Activated T-helper 9 cell treated with anti-CD3 and anti-CD28 coated beads, Interleukin-2, amount 50 U/mL, for 16 hours (primary cell): ENCODE results near the gene GPX3.

Experiments used
- DNase-seq: peaks from one replicate; pipeline ENCODE4 v3.0.0-alpha.2; 2020; ENCODE audit warnings: low read depth

GPX3 gene

DNA sequence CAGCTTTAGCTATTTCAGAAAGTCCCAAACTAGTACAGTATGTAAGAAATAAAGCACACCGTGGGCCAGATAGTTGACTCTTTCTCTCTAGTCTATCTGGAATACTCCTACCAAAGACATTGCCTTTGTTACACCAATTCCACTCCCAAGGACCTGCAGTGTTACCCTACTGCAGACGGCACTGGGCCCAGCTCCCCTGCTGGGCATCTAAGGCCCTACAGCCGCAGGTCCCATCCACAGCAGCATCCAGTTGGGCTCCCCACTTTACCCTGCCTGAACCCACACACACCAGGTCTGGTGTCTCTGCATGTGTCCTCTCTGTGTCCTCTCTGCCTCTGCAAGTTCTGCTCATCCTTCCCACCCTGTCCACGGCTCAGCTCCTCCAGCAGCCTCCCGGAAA, 37.9 kb downstream of the GPX3 start:
- no peak for DNase-seq

DNA sequence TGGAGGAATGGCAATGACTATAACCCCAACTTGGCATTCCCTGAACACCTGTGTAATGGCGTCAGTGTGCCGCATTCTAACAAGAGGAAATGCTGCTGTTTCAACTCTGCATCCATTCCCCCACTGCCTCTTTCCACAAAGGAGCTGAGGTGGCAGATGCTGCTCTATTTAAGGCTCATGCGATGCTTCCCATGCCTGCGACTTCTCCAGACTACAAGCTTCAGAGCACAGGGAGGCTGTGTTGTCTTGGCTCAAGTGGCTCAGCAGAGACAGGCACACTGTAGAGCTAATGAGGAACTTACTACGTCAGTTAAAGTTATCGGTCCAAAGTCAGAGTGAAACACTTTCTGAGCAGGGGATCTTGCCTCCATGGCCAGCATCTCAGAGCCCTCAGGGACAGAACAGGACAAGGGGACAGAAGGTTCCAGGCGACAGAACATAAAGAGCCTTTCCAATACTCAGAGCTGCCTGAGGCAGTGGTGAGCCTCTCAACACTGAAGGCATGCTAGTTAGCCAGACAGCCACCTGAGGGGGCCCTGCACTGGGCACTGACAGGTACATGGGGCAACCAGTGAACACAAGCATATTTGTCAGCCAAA, 38.6 kb downstream of the GPX3 start:
- no peak for DNase-seq

DNA sequence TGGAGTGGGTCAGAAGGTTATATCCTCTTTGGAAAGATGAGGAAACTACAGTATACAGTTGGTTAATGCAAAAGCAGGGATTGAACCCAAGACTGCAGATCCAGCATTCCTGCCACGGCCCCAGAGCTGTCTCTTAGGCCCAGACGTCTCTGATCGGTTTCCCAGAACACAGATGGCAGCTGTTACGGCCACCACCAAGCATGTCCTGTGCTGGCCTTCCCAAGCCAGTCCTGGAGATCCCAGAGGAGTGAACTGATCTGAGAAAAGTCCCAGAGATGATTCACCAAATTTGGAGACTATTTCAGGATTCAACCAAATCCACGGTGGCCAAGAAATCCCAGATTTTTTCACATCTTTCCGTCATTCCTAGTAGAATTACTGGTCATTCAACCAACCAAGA, 40.4 kb downstream of the GPX3 start:
- DNase-seq, result no peak

DNA sequence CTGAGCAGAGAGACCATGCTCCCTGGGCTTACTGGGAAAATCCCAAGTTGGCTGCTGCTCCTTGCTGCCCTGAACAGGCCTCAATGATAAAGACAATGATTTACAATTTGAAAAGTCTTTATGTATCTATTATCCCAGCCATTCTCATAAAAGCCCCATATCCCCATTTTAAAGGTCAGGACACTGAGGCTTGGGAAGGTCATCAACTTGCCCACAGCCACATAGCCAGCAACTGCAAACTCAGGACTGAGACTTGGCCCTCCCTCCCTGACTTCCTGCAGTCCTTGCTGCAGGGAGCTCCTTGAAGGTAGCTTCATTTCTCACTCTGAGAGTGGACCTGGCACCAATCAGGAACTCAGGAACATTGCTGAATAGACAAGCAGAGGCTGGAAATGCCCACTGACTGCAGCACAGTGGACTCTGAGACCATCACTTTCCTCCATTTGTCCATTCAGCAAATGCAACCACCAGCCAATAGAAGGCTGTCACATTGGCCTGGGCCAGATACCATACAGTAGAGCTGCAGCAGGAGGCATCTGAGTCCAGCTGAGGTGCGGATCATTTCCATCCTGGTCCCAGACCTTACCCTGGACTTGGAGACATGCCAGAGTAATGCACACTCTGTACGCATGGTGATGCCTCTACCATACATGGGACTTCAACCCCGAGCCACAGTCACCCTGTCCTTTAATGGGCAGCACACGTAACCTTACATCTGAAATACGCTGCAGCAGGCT, 42.2 kb downstream of the GPX3 start:
- no peak for DNase-seq

DNA sequence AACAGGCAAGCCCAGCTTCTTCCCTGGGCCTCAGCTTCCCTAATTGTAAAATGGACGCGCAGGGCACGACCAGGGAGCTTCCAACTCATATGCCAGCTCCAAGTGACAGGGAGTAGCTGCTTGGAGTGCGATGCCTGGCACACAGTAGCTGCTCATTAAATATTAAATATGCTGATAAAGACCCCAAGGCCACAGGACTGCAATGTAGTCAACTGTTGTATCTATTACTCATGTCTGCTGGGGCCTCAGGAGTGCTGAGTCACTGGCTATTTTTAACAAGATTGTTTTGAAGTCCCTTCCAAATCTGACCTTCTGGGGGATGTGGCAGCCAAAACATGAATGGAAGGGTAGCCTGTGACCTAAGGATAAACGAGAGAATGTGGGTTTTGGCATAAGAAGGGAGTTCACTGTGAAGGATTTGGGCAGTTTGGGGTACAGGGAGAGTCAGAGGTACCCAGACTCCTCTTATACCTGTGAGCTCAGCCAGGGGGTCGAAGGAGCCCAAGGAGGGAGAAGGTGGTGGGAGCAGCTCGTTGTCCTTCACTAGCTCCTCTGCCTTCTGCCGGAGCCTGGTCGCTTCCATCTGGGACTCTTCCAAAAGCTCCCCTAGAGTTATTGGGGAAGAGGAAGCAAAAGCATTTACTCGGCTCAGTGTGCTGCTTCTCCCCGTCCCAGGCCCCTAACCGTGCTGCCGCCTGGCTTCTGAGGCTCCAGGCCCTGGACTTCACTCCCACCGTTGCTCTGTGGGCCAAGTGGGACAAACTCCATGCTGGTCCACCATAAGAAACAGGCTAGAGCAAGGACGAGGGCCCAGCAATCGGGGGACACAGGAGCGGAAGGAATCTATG, 43.0 kb downstream of the GPX3 start:
- DNase-seq, result no peak

GRCh38 chr5:151064916-151065499, 44.6 kb downstream of the GPX3 start:
- DNase-seq, result no peak

DNA sequence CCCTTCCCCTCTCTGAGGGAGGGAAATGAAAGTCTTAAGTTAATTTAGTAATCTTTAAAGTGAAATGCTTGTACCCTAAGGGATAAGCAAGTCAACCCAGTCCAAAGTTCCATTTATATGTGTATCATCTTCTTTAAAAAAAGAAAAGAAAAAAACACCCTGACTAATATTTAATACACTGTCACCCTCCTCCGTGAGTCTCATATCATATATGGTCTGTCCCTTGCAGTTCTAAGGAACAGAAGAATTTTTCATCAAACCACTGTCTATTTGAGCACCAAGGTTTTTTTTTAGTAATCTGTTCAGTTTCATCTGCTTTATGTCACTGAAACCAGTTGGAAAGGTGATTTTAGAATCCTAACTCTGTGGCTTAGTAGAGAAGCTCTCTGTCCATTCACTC, 45.2 kb downstream of the GPX3 start:
- no peak for DNase-seq

- no peak for DNase-seq
Measured at GRCh38 chr5:151066920-151067319, 46.5 kb downstream of the GPX3 start.

GRCh38 chr5:151067632-151068432, 47.4 kb downstream of the GPX3 start:
- DNase-seq, result no peak

DNA sequence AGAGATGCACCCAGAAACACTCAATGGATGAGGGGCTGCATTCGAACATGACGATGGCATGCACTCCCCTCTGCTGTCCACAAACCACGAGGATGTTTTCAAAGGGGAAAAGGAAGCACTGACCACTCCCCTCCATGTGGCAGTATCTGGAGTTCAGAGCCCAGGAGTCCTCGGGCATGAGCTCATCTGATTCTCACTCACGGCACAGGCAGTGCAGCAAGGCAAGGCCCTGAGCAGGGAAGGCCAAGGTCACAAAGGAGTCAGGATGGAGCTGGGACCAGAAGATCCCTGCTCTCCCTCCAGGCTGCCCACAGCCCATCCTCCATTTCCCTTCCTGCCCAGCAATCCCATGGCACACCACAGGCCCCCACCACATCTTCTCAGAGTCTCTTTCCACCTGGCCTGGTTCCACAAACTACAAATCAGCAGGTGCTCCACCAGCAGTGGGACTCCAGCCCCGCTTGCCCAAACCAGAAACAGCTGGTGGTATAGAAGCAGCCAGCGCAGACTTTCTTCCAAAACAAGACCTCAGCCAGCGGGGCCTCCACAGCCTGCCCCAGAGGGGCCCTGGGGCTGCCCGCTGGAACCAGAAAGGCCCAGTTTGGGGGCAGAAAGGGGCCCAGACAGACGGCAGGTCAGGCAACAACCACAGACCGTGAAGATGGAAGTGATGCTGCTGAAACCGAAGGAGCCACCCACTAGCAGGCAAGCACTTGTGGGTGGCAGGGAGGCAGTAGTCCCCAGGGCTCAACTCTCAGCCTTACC, 48.2 kb downstream of the GPX3 start:
- no peak for DNase-seq

DNA sequence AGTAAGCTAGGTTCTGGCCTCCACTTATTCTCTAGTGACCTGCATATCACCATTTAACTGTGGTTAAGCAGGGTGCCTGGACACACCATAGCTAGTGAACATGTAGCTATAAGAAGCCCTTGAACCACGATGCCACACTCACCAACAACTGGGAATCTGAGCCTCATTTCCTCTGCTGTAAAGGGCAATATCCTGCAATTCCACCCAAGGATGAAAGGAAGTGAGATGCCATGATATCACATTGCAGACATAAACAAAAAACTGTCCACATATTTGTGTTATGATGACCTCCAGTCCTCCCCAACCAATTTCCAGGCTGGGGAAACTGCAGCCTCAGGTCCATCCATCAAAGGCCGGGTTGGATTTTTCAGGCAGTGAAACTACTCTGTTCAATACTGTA, 50.1 kb downstream of the GPX3 start:
- DNase-seq, result no peak

GRCh38 chr5:151071021-151071420, 50.6 kb downstream of the GPX3 start:
- DNase-seq, result no peak

DNA sequence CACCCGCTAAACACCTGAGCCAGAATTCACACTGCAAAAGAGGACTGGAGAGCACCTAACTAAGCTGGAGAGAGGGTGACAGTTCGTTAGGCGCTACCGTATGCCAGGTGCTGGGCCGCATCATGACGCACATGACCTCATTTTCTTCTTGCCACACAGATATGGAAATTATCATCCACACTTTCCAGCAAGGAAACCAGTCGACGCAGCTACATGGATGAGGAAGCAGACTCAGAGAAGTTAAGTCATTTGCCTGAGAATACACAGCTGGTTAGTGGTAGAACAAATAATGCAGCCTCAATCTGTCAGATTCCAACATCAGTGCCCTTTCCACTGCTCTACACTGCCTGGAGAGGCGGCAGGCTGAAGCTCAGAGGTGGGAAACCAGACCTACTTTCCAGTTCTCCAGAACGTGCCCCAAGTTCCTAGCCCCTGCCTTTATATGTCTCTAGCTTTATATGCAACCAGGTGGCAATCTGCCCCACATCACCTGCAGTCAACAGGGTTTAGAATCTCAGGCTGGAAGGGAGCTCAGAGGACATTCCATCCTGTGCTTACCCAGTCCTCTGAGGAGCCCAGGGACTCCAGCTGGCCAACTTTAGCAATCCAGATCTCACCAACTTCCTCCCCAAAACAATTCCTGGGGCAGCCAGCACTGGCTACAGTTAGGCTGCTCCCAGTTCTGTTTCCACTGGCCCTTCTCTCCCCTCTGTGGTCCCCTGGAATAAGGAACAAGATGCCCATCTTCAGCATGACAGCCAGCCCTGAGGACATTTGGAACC, 51.6 kb downstream of the GPX3 start:
- DNase-seq, result no peak

- no peak for DNase-seq
Measured at GRCh38 chr5:151072630-151073025, 52.2 kb downstream of the GPX3 start.

- DNase-seq, result no peak
Measured at GRCh38 chr5:151073280-151073679, 52.9 kb downstream of the GPX3 start.

GRCh38 chr5:151074557-151074956, 54.2 kb downstream of the GPX3 start:
- no peak for DNase-seq

GRCh38 chr5:151075698-151076331, 55.4 kb downstream of the GPX3 start:
- no peak for DNase-seq

- no peak for DNase-seq
Measured at GRCh38 chr5:151076616-151077015, 56.2 kb downstream of the GPX3 start.

- no peak for DNase-seq
Measured at GRCh38 chr5:151077419-151077818, 57.0 kb downstream of the GPX3 start.

- no peak for DNase-seq
Measured at GRCh38 chr5:151077967-151078366, 57.6 kb downstream of the GPX3 start.
